Retinal pigment epithelial cell (primary cell): Measurements from ENCODE around the gene DUSP15.
A peak's percentile ranks its signal among the peaks of the same experiment; 100 is the strongest.

ENCODE experiments used
- DNase-seq: peaks from one replicate; pipeline ENCODE4 v3.0.0-alpha.2; 2010; ENCODE audit warnings: low read depth
- H3K4me3 ChIP-seq: 2 replicates; pipeline ENCODE4 v1.5.1; 2011; ENCODE audit warnings: mild to moderate bottlenecking, low read length, control low read depth, moderate library complexity
- TF ChIP-seq, protein P1 (sequence below): conservative IDR thresholded peaks from 2 replicates; pipeline ENCODE4 v1.5.1; 2011; ENCODE audit warnings: low read depth, low read length, control low read depth, inconsistent platforms

DUSP15 gene

DNA sequence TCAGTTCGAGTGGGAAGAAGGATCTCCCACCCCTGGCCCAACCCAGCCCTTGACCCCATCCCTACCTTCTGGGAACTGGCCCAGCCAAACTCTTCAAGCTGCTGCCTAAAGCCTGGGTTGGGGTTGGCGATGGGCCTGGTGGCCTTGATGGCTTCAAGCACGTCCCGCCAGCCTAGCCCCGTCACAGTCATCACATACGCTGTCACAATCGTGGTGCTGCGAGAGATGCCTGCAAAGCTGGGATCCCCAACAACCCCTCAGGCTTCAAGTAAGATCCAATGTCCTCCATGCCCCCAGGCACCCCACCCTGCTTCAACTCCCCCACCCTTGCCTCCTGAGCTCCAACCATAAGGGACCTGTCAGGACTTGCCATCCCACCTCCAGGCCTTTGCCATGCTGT is 7.8 kb downstream of the DUSP15 start:
- DNase-seq, result no peak
- TF ChIP-seq, protein P1, sequence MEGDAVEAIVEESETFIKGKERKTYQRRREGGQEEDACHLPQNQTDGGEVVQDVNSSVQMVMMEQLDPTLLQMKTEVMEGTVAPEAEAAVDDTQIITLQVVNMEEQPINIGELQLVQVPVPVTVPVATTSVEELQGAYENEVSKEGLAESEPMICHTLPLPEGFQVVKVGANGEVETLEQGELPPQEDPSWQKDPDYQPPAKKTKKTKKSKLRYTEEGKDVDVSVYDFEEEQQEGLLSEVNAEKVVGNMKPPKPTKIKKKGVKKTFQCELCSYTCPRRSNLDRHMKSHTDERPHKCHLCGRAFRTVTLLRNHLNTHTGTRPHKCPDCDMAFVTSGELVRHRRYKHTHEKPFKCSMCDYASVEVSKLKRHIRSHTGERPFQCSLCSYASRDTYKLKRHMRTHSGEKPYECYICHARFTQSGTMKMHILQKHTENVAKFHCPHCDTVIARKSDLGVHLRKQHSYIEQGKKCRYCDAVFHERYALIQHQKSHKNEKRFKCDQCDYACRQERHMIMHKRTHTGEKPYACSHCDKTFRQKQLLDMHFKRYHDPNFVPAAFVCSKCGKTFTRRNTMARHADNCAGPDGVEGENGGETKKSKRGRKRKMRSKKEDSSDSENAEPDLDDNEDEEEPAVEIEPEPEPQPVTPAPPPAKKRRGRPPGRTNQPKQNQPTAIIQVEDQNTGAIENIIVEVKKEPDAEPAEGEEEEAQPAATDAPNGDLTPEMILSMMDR, result no peak
- H3K4me3 ChIP-seq, result no peak overlapping the region

DNA sequence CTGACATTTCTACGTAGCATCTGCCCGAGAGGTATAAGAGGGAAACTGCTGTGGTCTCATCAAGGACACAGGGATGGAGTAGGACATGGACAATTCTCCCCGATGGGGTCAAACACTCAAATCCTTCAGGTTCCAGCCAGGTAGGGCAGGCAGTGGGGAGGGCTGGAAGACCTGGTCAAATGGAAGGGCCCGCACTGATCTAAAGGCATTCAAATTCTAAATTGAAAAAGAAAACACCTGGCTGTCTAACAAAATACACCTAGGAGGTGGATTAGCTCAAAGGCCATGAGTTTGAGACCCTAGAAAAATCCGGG is 8.2 kb downstream of the DUSP15 start:
- H3K4me3 ChIP-seq, result no peak overlapping the region
- TF ChIP-seq, protein P1, result no peak
- DNase-seq, result no peak

DNA sequence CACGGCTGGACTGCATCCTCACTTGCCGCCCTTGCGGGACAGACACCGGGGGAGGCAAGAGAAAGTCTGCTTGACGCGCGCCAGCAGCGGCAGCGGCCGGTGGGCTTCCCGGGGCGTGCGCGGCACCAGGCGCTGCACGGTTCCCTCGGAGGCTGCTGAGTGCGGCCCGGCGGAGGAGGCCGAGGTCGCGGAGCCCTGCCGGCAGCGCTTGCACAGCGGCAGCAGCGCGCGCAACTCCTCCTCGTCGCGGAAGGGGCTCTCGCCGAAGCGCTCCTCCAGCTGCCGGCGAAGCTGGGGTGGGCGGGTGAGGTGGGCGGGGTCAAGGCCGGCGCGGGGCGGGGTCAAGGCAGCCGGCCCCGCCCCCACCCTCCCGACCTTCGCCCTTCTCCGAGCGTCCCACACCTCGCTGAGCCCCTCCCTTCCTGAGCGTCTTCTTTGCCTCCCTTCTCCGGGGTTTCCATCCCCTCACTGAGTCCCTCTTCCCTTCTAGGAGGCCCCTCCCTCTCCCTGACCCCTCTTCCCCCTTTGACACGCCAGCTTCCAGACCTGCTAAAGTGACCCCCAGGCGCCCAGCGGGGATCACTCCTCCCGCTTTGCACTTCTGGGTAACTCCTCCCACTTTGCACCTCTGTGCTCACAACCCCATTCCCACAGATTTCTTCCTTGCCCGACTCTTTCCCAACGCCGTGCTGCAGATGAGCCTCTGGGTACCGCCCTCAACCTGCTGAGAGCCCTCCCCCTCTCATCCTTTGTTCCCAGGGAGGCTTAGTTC is 8.8 kb downstream of the DUSP15 start:
- no peak for DNase-seq
- peak overlapping the region; percentile 45 for H3K4me3 ChIP-seq
- TF ChIP-seq, protein P1, result no peak

DNA sequence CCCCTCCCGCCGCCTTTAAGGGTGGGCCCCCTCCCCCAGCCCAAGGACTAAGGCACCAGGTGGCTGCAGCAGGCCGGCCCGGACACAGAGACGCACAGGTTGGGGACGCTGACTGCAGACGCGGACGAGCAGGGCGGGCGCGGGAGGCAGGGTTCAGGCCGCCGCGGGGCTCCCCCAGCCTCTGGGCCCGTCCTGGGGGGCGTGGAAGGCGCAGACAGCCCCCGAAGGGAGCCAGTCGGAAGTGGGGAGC is 9.3 kb downstream of the DUSP15 start:
- TF ChIP-seq, protein P1, result no peak
- no peak for DNase-seq
- peak overlapping the region; percentile 44 for H3K4me3 ChIP-seq

DNA sequence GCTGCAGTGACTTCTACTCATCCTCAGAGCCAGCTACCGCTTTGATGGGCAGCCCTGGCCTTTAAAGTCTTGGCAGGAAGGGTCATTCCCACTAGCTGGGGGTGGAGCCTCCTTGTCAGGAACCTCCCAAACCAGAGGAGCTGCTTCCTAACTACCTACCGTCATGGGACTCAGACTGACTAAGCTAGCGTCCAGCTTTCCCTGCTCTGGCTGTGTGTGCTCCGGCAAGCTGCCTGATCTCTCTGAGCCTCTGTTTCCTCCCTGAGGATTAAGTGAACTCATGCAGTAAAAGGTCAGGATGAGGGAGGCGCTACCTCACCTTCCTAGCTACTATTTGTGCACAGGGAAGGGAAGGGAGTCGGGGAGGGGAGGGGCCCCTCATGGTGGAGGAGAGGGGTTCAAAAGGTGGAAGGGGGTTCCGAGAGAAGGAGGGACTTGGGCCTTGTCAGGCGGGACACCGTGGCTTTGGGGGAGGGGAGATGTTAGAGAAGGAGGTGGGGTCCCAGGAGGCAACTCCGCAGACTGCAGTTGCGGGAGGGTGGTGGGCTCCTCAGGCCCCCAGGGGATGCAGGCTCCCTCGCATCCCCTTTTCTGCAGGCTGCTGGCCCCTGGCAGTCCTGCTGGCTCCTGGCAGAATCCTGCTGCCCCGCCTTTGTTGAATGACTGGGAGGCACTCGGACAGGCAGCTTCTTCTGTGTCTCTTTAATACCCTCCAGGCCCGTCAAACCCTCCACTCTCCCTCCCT is 9.8 kb downstream of the DUSP15 start:
- DNase-seq, result no peak
- TF ChIP-seq, protein P1, result no peak
- H3K4me3 ChIP-seq, result peak overlapping the region; percentile 44

DNA sequence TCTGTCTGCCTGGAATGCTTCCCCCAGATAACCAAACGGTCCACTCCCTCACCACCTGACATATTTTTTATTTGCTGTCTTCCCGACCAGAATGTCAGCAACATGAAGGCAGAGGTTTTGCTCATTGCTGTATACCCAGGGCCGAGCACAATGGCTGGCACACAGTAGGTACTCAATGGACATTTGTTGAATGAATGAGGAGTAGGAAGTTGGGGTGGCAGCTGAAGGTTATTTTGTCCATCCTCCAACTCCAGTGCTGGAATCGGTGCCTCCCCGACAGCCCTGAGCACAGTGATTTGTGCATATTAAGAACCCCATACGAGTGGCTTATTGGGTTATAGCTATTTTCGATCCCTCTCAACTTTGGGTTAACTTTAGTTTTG is 10.3 kb downstream of the DUSP15 start:
- TF ChIP-seq, protein P1, result no peak
- no peak for DNase-seq
- no peak overlapping the region for H3K4me3 ChIP-seq

DNA sequence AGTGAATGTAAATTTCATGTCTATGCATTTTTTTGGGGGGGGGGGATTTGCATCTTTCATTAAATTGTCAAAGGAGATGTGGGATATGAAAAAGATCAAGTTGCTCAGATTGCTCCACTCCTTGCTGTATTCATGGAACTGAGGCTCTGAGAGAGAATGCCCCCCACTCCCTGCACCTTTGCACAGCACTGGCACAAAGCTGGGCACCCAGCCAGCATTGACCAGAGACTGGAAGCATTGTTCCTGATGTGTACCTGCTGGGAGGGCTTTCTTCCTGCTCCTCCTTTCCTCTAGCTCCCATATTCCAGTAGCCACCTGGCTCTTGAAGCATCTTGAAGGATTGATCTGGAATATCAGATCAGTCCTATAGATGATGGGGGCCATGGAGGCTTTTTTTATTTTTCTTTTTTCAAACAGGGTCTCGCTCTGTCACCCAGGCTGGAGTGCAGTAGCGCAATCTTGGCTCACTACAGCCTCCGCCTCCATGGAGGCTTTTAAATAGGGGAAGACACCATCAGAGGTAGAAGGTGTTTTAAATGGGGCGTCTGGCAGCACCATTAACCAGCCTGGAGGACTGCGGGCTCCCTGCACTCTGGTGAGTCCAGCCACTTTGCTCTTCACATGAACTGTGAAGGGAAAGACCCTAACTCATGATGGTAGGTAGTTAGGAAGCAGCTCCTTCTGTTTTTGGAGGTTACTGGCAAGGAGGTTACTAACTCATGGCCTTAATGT is 10.9 kb downstream of the DUSP15 start:
- no peak for DNase-seq
- TF ChIP-seq, protein P1, result no peak
- no peak overlapping the region for H3K4me3 ChIP-seq
